Endothelial cell of umbilical vein (primary cell): Measurements from ENCODE around the gene CLINT1. TPM values are rescaled to one million over a fixed set of nuclear protein-coding genes. Genes with fewer than 3 reads are reported as not detected.
A peak's percentile ranks its signal among the peaks of the same experiment; 100 is the strongest.

Source experiments
- BruUV-seq: library from RNA; stranded (reverse); fragments of 400-500 nt; replicated peaks from 2 replicates; lab custom pipeline; 2021; lab: Mats Ljungman, UMichigan
- CTCF ChIA-PET: fragments of 300-600, 350-600 bp; sonication (Branson Sonifier 250); formaldehyde crosslinking; loops from one replicate; lab custom pipeline; 2021; ENCODE audit warnings: antibody characterized with exemption, inconsistent platforms; lab: Charles Lee
- POLR2A ChIA-PET: fragments of 300-600, 350-600 bp; sonication (Branson Sonifier 250); formaldehyde crosslinking; loops from one replicate; lab custom pipeline; 2021; ENCODE audit warnings: antibody characterized with exemption, inconsistent platforms; lab: Charles Lee
- DNase-seq: peaks from one replicate; pipeline ENCODE4 v3.0.0-alpha.2; 2011; ENCODE audit warnings: low read depth, low spot score
- FAIRE-seq: peaks from 2 replicates; lab custom pipeline; 2011; peaks lifted over from hg19 to GRCh38; lab: Jason Lieb, UNC
- H2AFZ ChIP-seq: 2 replicates; pipeline ENCODE4 v1.6.0; 2012; ENCODE audit warnings: low read depth, low read length, control low read depth, inconsistent platforms
- H3K27ac ChIP-seq: 2 replicates; pipeline ENCODE4 v1.5.1; 2011; ENCODE audit warnings: low read depth, mild to moderate bottlenecking, control low read depth, low read length, moderate library complexity; ENCODE audit not compliant: insufficient read depth
- H3K27me3 ChIP-seq, 2 experiments: 2 replicates each; pipeline versions ENCODE4 v1.6.0 to v1.6.1; 2011; ENCODE audit warnings: low read length in 2 of 2, mixed read lengths in 1 of 2; ENCODE audit not compliant: control insufficient read depth in 2 of 2, insufficient read depth in 2 of 2
- H3K36me3 ChIP-seq, 2 experiments: 2 replicates in 1 of 2; 3 replicates in 1 of 2; pipeline ENCODE4 v1.5.1; 2011; ENCODE audit warnings: low read length in 2 of 2, mild to moderate bottlenecking in 1 of 2, moderate library complexity in 1 of 2; ENCODE audit not compliant: control insufficient read depth in 2 of 2, insufficient read depth in 2 of 2; ENCODE audit errors: extremely low read depth in 1 of 2
- H3K4me1 ChIP-seq: 3 replicates; pipeline ENCODE4 v1.5.1; 2011; ENCODE audit warnings: mild to moderate bottlenecking, low read length; ENCODE audit not compliant: control insufficient read depth, insufficient read depth; ENCODE audit errors: extremely low read depth
- H3K4me2 ChIP-seq: 2 replicates; pipeline ENCODE4 v1.6.1; 2011; ENCODE audit warnings: low read length, control low read depth, mixed read lengths; ENCODE audit not compliant: insufficient read depth
- H3K4me3 ChIP-seq, 3 experiments: fragments of 200-600 bp in 1 of 3; sonication (generic), shearing (Covaris generic) in 1 of 3; replicated peaks in 1 of 3; 2 replicates each; pipeline ENCODE4 v1.5.1; 2011 to 2016; ENCODE audit warnings: control low read depth in 3 of 3, low read length in 3 of 3, mild to moderate bottlenecking in 2 of 3, inconsistent platforms in 1 of 3, low read depth in 1 of 3, moderate library complexity in 1 of 3; ENCODE audit not compliant: insufficient read depth in 1 of 3
- H3K79me2 ChIP-seq: 2 replicates; pipeline ENCODE4 v1.6.0; 2012; ENCODE audit warnings: low read length, inconsistent platforms; ENCODE audit not compliant: control insufficient read depth, insufficient read depth
- H3K9ac ChIP-seq: replicated peaks from 2 replicates; pipeline ENCODE3; 2011; ENCODE audit warnings: low read length, control low read depth; ENCODE audit not compliant: insufficient read depth; ENCODE audit errors: extremely low read depth
- H3K9me1 ChIP-seq: replicated peaks from 3 replicates; pipeline ENCODE4 v1.6.0; 2011; ENCODE audit warnings: mild to moderate bottlenecking, low read length; ENCODE audit not compliant: control insufficient read depth, insufficient read depth; ENCODE audit errors: extremely low read depth
- H3K9me3 ChIP-seq: replicated peaks from 2 replicates; pipeline ENCODE4 v1.5.1; 2012; ENCODE audit warnings: low read length, inconsistent platforms; ENCODE audit not compliant: control insufficient read depth, insufficient read depth
- H4K20me1 ChIP-seq: replicated peaks from 2 replicates; pipeline ENCODE3; 2011; ENCODE audit warnings: mild to moderate bottlenecking, low read length; ENCODE audit not compliant: control insufficient read depth, insufficient read depth; ENCODE audit errors: extremely low read depth
- JUN ChIP-seq: IDR thresholded peaks from 2 replicates; pipeline ENCODE4 v1.6.1; 2011; ENCODE audit warnings: borderline replicate concordance, low read depth; ENCODE audit not compliant: insufficient read length, insufficient read depth
- dilution Hi-C: fragments of 300-500 bp; cut with MboI; formaldehyde crosslinking; loops from one replicate; pipeline ENCODE4 v1.15.0; 2019; ENCODE audit warnings: low sequenced_read_pairs; ENCODE audit not compliant: extremely low pct_ligation_motif_present
- intact Hi-C: fragments of 100-400 bp; cut with micrococcal nuclease; formaldehyde crosslinking; loops from one replicate; pipeline ENCODE4 v1.10.0; 2022
- polyA plus RNA-seq, 4 experiments: library from polyadenylated mRNA; depleted of rRNA in 3 of 4; stranded (reverse) in 3 of 4; unstranded in 1 of 4; fragments of >200 nt; gene quantifications; 2 replicates each; pipeline versions ENCODE4 v1.2.1 to v1.2.3, GENCODE V29; 2011 to 2012; ENCODE audit warnings: missing spikeins in 1 of 4
- total RNA-seq: library from RNA; stranded (reverse); gene quantifications from 2 replicates; pipeline ENCODE4 v1.2.3, GENCODE V29; 2021
- TF ChIP-seq, protein P1 (sequence below), 2 donors: IDR thresholded peaks; 1 replicate in 1 of 2; 2 replicates in 1 of 2; pipeline ENCODE4 v1.5.1; 2011; ENCODE audit warnings: low read length in 2 of 2, mild to moderate bottlenecking in 2 of 2, moderate library complexity in 2 of 2, control low read depth in 1 of 2, inconsistent platforms in 1 of 2, low read depth in 1 of 2; ENCODE audit not compliant: insufficient read depth in 1 of 2; ENCODE audit errors: extremely low read depth in 1 of 2

CLINT1 gene
- total and polyA plus RNA-seq, 2 donors (not counting 3 experiments of a cell fraction or from before 2014, with no cell fraction given): 76.6 to 158 TPM

DNA sequence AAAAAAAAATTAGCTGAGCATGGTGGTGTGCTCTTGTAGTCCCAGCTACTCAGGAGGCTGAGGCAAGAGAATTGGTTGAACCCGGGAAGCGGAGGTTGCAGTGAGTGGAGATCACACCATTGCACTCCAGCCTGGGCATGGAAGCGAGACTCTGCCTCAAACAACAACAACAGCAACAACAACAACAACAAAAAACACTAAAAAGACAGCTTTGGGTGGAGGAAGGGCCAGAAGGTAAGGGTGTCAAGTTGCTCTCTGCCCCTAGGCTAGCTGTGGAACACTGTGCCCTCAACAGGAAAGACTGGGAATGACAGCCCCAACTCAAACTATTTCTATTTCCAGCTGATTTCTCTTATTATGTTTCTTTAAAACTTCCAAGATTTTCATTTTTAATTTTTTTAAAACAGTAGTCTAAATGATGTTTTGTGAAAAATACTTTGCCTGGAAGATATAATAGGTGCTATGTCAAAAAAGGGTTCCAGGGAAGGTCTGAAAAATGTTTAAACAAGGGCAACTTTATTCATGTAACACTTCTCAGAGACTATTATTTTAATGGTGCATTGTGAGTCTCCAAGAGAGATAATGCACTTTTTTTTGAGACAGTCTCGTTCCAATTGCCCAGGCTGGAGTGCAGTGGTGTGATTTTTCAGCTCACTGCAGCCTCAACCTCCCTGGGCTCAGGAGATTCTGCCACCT, 29.9 kb downstream of the CLINT1 start:
- no peaks in the 10 kb centered on the region for H3K9me1 ChIP-seq
- H2AFZ ChIP-seq: no peak overlapping the region
- ChIA-PET POLR2A (interaction anchor here (0.7 kb wide), 1 partner anchor 11 kb away, joined by 3 read pairs; no protein-coding TSS in a partner anchor), CTCF (interaction anchor here (0.6 to 1.9 kb wide), 16 partner anchors 11 to 1278 kb away, joined by 3 to 18 read pairs (median 4); partner anchors contain the start of gene CLINT1)
- TF ChIP-seq JUN: no peak
- TF ChIP-seq, protein P1, sequence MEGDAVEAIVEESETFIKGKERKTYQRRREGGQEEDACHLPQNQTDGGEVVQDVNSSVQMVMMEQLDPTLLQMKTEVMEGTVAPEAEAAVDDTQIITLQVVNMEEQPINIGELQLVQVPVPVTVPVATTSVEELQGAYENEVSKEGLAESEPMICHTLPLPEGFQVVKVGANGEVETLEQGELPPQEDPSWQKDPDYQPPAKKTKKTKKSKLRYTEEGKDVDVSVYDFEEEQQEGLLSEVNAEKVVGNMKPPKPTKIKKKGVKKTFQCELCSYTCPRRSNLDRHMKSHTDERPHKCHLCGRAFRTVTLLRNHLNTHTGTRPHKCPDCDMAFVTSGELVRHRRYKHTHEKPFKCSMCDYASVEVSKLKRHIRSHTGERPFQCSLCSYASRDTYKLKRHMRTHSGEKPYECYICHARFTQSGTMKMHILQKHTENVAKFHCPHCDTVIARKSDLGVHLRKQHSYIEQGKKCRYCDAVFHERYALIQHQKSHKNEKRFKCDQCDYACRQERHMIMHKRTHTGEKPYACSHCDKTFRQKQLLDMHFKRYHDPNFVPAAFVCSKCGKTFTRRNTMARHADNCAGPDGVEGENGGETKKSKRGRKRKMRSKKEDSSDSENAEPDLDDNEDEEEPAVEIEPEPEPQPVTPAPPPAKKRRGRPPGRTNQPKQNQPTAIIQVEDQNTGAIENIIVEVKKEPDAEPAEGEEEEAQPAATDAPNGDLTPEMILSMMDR (IDR thresholded peaks at IDR 0.05; ENCODE audit: extremely low read depth in 1 of 2, insufficient read depth in 1 of 2, low read depth in 1 of 2, low read length in 2 of 2): peak; percentile 13 to 36
- FAIRE-seq (no peak), DNase-seq (peak; percentile 19)
- no peak overlapping the region for H3K4me3 ChIP-seq
- no peaks in the 10 kb centered on the region for H3K36me3 ChIP-seq
- H3K27ac ChIP-seq: no peak overlapping the region
- no peaks in the 10 kb centered on the region for H3K27me3 ChIP-seq
- peaks cover 27% of the 10 kb centered on the region for H3K4me1 ChIP-seq
- H3K9me3 ChIP-seq: no peaks in the 10 kb centered on the region
- peaks cover 16% of the 10 kb centered on the region for H4K20me1 ChIP-seq
- peaks cover 68% of the 10 kb centered on the region for H3K79me2 ChIP-seq
- no peak overlapping the region for H3K4me2 ChIP-seq
- no TSS peak for BruUV-seq
- dilution Hi-C loops (no loop called here), intact Hi-C loops (loop anchor here (5.0 to 10.0 kb wide), 2 partner anchors 348 to 566 kb away; no protein-coding TSS in a partner anchor)
- H3K9ac ChIP-seq: no peak overlapping the region
